ENCODE data around the gene RNF8. TPM values are rescaled to one million over a fixed set of nuclear protein-coding genes. Genes with fewer than 3 reads are reported as not detected.

RNF8 gene
- total and polyA plus RNA-seq, 9 of the 15 experiments (the other 6 are each of a cell fraction or from before 2014, with no cell fraction given): 10.6 to 47.0 (median 37.5) TPM

DNA sequence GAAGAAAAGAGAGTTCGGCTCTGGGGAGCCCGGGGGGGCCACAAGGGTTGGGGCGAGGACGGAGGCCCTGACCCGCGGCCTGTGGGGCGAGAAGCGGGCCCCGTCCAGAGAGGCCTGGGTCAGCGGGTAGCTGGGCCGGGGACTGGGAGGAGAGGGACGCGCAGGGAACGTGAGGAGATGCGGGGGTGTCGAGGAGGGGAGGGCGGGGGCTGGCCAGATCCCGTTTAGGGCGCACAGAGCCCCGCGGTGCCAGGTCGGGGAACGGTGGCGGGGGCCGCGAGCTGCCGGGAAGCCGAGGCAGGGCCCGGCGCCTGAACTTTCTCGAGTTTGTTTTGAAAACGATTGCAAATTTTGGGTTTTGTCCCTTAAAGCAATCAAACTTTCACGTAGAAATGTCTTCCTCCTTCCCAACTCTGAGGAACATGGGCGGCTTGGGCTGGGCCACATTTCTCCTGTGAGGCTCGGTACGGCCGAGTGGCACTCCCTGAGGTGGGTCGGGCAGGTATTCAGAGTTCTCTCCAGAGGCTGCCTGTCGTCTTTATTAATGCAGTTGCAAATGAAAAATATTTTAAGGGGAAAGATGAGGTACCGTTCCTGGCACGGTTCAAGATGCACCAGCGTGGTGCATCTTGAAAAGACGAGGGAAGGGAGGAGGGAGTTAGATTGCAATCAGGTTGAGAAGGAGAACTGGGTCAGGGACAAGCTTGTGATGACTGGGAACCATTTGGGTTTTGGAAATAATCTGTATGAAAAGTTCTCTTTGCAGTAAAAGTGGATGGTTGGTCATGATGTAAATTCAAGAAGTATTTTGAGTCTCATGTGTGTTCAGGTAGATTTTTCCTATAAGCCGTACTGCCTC lies 972 bp downstream of the RNF8 start (continued):
- no peak for TF ChIP-seq ZSCAN32 (CRISPR knock-in tag; IDR thresholded peaks at IDR 0.05)
- TF ChIP-seq MED1 (CRISPR knock-in tag; IDR thresholded peaks at IDR 0.05; ENCODE audit: borderline replicate concordance): no peak
- peak; percentile 49 for TF ChIP-seq VEZF1 (CRISPR knock-in tag; IDR thresholded peaks at IDR 0.05)
- no peak for TF ChIP-seq ZNF253 (CRISPR knock-in tag; conservative IDR thresholded peaks at IDR 0.05)
- TF ChIP-seq NRF1 (conservative IDR thresholded peaks at IDR 0.05 in 1 of 2, IDR thresholded peaks at IDR 0.05 in 1 of 2): no peak
- peak; percentile 15 for TF ChIP-seq RBFOX2 (IDR thresholded peaks at IDR 0.05; ENCODE audit: low read depth, low read length)
- TF ChIP-seq PBX2 (CRISPR knock-in tag; IDR thresholded peaks at IDR 0.05; ENCODE audit: low read depth): no peak
- no peak for TF ChIP-seq PBX2 (tag; conservative IDR thresholded peaks at IDR 0.05; ENCODE audit: low read depth)
- no peak for TF ChIP-seq JUND (IDR thresholded peaks at IDR 0.05; ENCODE audit: borderline replicate concordance, low read depth, low read length)
- TF ChIP-seq JUND (tag; IDR thresholded peaks at IDR 0.05; ENCODE audit: borderline replicate concordance, low read depth, low read length): no peak
- TF ChIP-seq KAT8 (IDR thresholded peaks at IDR 0.05; ENCODE audit: low read depth): no peak
- TF ChIP-seq E2F6 (IDR thresholded peaks at IDR 0.05; ENCODE audit: borderline replicate concordance in 1 of 2, extremely low read depth in 1 of 2, insufficient read depth in 1 of 2, insufficient read length in 1 of 2, low read depth in 1 of 2, low read length in 1 of 2, poor library complexity in 1 of 2, severe bottlenecking in 1 of 2): no peak
- no peak for TF ChIP-seq PHF20 (IDR thresholded peaks at IDR 0.05; ENCODE audit: partially characterized antibody)
- TF ChIP-seq ZNF282 (CRISPR knock-in tag; IDR thresholded peaks at IDR 0.05): no peak
- no peak for TF ChIP-seq FOXP1 (CRISPR knock-in tag; IDR thresholded peaks at IDR 0.05)
- no peak for TF ChIP-seq POLR2B (IDR thresholded peaks at IDR 0.05; ENCODE audit: low read depth, partially characterized antibody)
- TF ChIP-seq SMAD1 (IDR thresholded peaks at IDR 0.05; ENCODE audit: low read depth, low read length, partially characterized antibody): no peak
- no peak for TF ChIP-seq OTX1 (CRISPR knock-in tag; IDR thresholded peaks at IDR 0.05)
- no peak for TF ChIP-seq COPS2 (conservative IDR thresholded peaks at IDR 0.05)
- TF ChIP-seq SMARCA4 (IDR thresholded peaks at IDR 0.05): 0 out of 2 replicates have a peak, but pooled peaks have one; percentile 19
